K562 (cell line): Measurements from ENCODE around the gene WASHC3.

Experiments
- BRCA1 ChIP-seq, 2 experiments: fragments of 450-650 bp in 1 of 2; sonication (generic) in 1 of 2; formaldehyde crosslinking in 1 of 2; IDR thresholded peaks; 2 replicates each; pipeline versions ENCODE4 v1.5.0 to v1.6.1; 2017 to 2020; ENCODE audit warnings: mild to moderate bottlenecking in 1 of 2, missing genetic modification reagents in 1 of 2
- ETV6 ChIP-seq, 3 experiments: fragments of 150-350 bp in 1 of 3; sonication (generic) in 1 of 3; formaldehyde crosslinking in 1 of 3; IDR thresholded peaks; 2 replicates each; pipeline versions ENCODE4 v1.6.1 to v1.8.0; 2014 to 2022; ENCODE audit warnings: borderline replicate concordance in 2 of 3, low read depth in 2 of 3, antibody characterized with exemption in 1 of 3, low read length in 1 of 3, mild to moderate bottlenecking in 1 of 3, missing genetic modification reagents in 1 of 3
- FOXK1 ChIP-seq: sonication (generic); formaldehyde crosslinking; IDR thresholded peaks from 2 replicates; pipeline ENCODE4 v1.8.0; 2022; ENCODE audit warnings: missing genetic modification reagents, mild to moderate bottlenecking, borderline replicate concordance
- JUND ChIP-seq, 2 experiments: IDR thresholded peaks; 2 replicates in 1 of 2; 3 replicates in 1 of 2; pipeline ENCODE4 v1.6.1; 2011; ENCODE audit warnings: borderline replicate concordance in 2 of 2, low read depth in 2 of 2, low read length in 2 of 2, improper control_type of control experiment in 1 of 2, missing biosample characterization in 1 of 2, missing genetic modification characterization in 1 of 2, missing genetic modification reagents in 1 of 2
- KAT8 ChIP-seq: fragments of 450-650 bp; IDR thresholded peaks from 2 replicates; pipeline ENCODE4 v1.6.1; 2016; ENCODE audit warnings: low read depth, mild to moderate bottlenecking
- MAFG ChIP-seq: fragments of 450-650 bp; conservative IDR thresholded peaks from 2 replicates; pipeline ENCODE4 v1.6.1; 2016; ENCODE audit warnings: missing genetic modification characterization, missing compliant biosample characterization
- MAZ ChIP-seq, 2 experiments: fragments of 450-650 bp in 1 of 2; sonication (generic) in 1 of 2; formaldehyde crosslinking; IDR thresholded peaks in 1 of 2; conservative IDR thresholded peaks in 1 of 2; 2 replicates each; pipeline versions ENCODE4 v1.4.0 to v1.5.0; 2020; ENCODE audit warnings: mild to moderate bottlenecking in 1 of 2, missing genetic modification reagents in 1 of 2
- MYC ChIP-seq, 2 experiments: fragments of 250-450 bp in 1 of 2; sonication (Bioruptor Pico) in 1 of 2; IDR thresholded peaks; 2 replicates each; pipeline versions ENCODE4 v1.5.1 to v1.6.1; 2012 to 2021; ENCODE audit warnings: low read depth in 2 of 2, borderline replicate concordance in 1 of 2, improper control_type of control experiment in 1 of 2, low read length in 1 of 2, mild to moderate bottlenecking in 1 of 2, moderate library complexity in 1 of 2
- POLR2AphosphoS5 ChIP-seq: IDR thresholded peaks from 2 replicates; pipeline ENCODE4 v1.6.1; 2011; ENCODE audit warnings: mild to moderate bottlenecking, low read depth, low read length, moderate library complexity; ENCODE audit not compliant: control insufficient read depth, insufficient read depth
- TFAM ChIP-seq: fragments of 250-450 bp; sonication (Bioruptor Pico); conservative IDR thresholded peaks from 2 replicates; pipeline ENCODE4 v1.5.0; 2021; ENCODE audit warnings: mild to moderate bottlenecking, moderate library complexity
- ZNF324 ChIP-seq: fragments of 250-450 bp; sonication (Bioruptor Pico); IDR thresholded peaks from 2 replicates; pipeline ENCODE4 v1.4.0; 2020; ENCODE audit warnings: mild to moderate bottlenecking
- TF ChIP-seq, protein P1 (sequence below): fragments of 450-650 bp; IDR thresholded peaks from 2 replicates; pipeline ENCODE4 v1.6.1; 2016; ENCODE audit warnings: mild to moderate bottlenecking, moderate library complexity
- TF ChIP-seq, protein P2 (sequence below), 3 experiments: IDR thresholded peaks in 2 of 3; conservative IDR thresholded peaks in 1 of 3; 2 replicates each; pipeline ENCODE4 v1.5.1; 2011 to 2012; ENCODE audit warnings: low read length in 3 of 3, mild to moderate bottlenecking in 3 of 3, control low read depth in 2 of 3, improper control_type of control experiment in 1 of 3, inconsistent platforms in 1 of 3, low read depth in 1 of 3, mixed read lengths in 1 of 3, moderate library complexity in 1 of 3; ENCODE audit not compliant: insufficient read depth in 2 of 3

DNA sequence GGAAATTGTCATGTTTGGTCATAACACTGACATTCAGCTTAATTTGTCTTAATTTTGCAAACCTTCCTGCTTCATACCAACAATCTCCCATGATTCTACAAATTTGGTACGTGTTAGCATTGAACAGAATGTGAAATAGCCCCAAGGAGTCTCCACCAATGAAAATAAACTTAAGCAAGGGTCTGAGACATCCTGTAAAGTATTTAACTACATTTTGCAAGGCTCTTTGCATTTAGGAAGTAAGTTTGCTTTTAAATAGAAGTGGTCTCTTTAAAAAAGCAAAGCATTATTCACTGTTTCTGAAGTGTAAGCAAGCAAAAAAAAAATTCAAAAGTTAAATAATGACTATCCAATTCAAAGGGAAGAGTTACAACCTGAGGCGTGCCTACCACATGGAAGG is 79.9 kb downstream of the WASHC3 start:
- TF ChIP-seq POLR2AphosphoS5, result no peak
- TF ChIP-seq, protein P1, sequence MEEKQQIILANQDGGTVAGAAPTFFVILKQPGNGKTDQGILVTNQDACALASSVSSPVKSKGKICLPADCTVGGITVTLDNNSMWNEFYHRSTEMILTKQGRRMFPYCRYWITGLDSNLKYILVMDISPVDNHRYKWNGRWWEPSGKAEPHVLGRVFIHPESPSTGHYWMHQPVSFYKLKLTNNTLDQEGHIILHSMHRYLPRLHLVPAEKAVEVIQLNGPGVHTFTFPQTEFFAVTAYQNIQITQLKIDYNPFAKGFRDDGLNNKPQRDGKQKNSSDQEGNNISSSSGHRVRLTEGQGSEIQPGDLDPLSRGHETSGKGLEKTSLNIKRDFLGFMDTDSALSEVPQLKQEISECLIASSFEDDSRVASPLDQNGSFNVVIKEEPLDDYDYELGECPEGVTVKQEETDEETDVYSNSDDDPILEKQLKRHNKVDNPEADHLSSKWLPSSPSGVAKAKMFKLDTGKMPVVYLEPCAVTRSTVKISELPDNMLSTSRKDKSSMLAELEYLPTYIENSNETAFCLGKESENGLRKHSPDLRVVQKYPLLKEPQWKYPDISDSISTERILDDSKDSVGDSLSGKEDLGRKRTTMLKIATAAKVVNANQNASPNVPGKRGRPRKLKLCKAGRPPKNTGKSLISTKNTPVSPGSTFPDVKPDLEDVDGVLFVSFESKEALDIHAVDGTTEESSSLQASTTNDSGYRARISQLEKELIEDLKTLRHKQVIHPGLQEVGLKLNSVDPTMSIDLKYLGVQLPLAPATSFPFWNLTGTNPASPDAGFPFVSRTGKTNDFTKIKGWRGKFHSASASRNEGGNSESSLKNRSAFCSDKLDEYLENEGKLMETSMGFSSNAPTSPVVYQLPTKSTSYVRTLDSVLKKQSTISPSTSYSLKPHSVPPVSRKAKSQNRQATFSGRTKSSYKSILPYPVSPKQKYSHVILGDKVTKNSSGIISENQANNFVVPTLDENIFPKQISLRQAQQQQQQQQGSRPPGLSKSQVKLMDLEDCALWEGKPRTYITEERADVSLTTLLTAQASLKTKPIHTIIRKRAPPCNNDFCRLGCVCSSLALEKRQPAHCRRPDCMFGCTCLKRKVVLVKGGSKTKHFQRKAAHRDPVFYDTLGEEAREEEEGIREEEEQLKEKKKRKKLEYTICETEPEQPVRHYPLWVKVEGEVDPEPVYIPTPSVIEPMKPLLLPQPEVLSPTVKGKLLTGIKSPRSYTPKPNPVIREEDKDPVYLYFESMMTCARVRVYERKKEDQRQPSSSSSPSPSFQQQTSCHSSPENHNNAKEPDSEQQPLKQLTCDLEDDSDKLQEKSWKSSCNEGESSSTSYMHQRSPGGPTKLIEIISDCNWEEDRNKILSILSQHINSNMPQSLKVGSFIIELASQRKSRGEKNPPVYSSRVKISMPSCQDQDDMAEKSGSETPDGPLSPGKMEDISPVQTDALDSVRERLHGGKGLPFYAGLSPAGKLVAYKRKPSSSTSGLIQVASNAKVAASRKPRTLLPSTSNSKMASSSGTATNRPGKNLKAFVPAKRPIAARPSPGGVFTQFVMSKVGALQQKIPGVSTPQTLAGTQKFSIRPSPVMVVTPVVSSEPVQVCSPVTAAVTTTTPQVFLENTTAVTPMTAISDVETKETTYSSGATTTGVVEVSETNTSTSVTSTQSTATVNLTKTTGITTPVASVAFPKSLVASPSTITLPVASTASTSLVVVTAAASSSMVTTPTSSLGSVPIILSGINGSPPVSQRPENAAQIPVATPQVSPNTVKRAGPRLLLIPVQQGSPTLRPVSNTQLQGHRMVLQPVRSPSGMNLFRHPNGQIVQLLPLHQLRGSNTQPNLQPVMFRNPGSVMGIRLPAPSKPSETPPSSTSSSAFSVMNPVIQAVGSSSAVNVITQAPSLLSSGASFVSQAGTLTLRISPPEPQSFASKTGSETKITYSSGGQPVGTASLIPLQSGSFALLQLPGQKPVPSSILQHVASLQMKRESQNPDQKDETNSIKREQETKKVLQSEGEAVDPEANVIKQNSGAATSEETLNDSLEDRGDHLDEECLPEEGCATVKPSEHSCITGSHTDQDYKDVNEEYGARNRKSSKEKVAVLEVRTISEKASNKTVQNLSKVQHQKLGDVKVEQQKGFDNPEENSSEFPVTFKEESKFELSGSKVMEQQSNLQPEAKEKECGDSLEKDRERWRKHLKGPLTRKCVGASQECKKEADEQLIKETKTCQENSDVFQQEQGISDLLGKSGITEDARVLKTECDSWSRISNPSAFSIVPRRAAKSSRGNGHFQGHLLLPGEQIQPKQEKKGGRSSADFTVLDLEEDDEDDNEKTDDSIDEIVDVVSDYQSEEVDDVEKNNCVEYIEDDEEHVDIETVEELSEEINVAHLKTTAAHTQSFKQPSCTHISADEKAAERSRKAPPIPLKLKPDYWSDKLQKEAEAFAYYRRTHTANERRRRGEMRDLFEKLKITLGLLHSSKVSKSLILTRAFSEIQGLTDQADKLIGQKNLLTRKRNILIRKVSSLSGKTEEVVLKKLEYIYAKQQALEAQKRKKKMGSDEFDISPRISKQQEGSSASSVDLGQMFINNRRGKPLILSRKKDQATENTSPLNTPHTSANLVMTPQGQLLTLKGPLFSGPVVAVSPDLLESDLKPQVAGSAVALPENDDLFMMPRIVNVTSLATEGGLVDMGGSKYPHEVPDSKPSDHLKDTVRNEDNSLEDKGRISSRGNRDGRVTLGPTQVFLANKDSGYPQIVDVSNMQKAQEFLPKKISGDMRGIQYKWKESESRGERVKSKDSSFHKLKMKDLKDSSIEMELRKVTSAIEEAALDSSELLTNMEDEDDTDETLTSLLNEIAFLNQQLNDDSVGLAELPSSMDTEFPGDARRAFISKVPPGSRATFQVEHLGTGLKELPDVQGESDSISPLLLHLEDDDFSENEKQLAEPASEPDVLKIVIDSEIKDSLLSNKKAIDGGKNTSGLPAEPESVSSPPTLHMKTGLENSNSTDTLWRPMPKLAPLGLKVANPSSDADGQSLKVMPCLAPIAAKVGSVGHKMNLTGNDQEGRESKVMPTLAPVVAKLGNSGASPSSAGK, result no peak
- TF ChIP-seq FOXK1 (CRISPR knock-in tag), result no peak
- TF ChIP-seq, protein P2, sequence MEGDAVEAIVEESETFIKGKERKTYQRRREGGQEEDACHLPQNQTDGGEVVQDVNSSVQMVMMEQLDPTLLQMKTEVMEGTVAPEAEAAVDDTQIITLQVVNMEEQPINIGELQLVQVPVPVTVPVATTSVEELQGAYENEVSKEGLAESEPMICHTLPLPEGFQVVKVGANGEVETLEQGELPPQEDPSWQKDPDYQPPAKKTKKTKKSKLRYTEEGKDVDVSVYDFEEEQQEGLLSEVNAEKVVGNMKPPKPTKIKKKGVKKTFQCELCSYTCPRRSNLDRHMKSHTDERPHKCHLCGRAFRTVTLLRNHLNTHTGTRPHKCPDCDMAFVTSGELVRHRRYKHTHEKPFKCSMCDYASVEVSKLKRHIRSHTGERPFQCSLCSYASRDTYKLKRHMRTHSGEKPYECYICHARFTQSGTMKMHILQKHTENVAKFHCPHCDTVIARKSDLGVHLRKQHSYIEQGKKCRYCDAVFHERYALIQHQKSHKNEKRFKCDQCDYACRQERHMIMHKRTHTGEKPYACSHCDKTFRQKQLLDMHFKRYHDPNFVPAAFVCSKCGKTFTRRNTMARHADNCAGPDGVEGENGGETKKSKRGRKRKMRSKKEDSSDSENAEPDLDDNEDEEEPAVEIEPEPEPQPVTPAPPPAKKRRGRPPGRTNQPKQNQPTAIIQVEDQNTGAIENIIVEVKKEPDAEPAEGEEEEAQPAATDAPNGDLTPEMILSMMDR (IDR thresholded peaks at IDR 0.05 in 2 of 3, conservative IDR thresholded peaks at IDR 0.05 in 1 of 3; ENCODE audit: insufficient read depth in 2 of 3, low read depth in 1 of 3, low read length in 3 of 3), result no peak
- no peak for TF ChIP-seq ZNF324 (CRISPR knock-in tag)
- no peak for TF ChIP-seq MYC (IDR thresholded peaks at IDR 0.05; ENCODE audit: low read depth, low read length)
- no peak for TF ChIP-seq MYC (CRISPR knock-in tag; IDR thresholded peaks at IDR 0.05; ENCODE audit: borderline replicate concordance, low read depth)
- no peak for TF ChIP-seq TFAM (CRISPR knock-in tag)
- TF ChIP-seq JUND (IDR thresholded peaks at IDR 0.05; ENCODE audit: borderline replicate concordance, low read depth, low read length), result no peak
- TF ChIP-seq JUND (tag; IDR thresholded peaks at IDR 0.05; ENCODE audit: borderline replicate concordance, low read depth, low read length), result no peak
- TF ChIP-seq BRCA1 (IDR thresholded peaks at IDR 0.05), result no peak
- TF ChIP-seq BRCA1 (CRISPR knock-in tag; IDR thresholded peaks at IDR 0.05), result no peak
- TF ChIP-seq ETV6 (IDR thresholded peaks at IDR 0.05; ENCODE audit: borderline replicate concordance in 1 of 2, low read depth in 2 of 2, low read length in 1 of 2), result no peak
- no peak for TF ChIP-seq ETV6 (CRISPR knock-in tag; IDR thresholded peaks at IDR 0.05; ENCODE audit: borderline replicate concordance)
- no peak for TF ChIP-seq KAT8
- no peak for TF ChIP-seq MAZ (CRISPR knock-in tag; conservative IDR thresholded peaks at IDR 0.05 in 1 of 2, IDR thresholded peaks at IDR 0.05 in 1 of 2)
- TF ChIP-seq MAFG, result no peak
